Skeletal muscle tissue (tissue), 2 donors: ENCODE measurements around the gene TPCN1. TPM values are rescaled to one million over a fixed set of nuclear protein-coding genes. Genes with fewer than 3 reads are reported as not detected.

Experiments used
- small RNA-seq: library from RNA; depleted of rRNA; stranded (forward); fragments of <200 nt; gene quantifications from one replicate; pipeline ENCODE3, GENCODE V24; 2014
- total RNA-seq: library from RNA; depleted of rRNA; stranded (reverse); fragments of >200 nt; gene quantifications from one replicate; pipeline ENCODE4 v1.2.3, GENCODE V29; 2014

Gene TPCN1
- total RNA-seq, 1 donor from 2014 or later: 11.0 TPM

Small RNA genes lying within 50 kb of the gene (small RNA-seq; reads per million reads assigned to genes)
- gene MIR6762: 0.09 reads per million
- not detected for gene RF00019

Other genes with a start within 250 kb of the TPCN1 start
- gene OAS2, start 242.9 kb upstream of the TPCN1 start, total RNA-seq: 6.8 TPM
- gene DTX1, start 164.7 kb upstream of the TPCN1 start, total RNA-seq: 3.1 TPM
- gene RASAL1, start 85.7 kb upstream of the TPCN1 start, total RNA-seq: not detected
- not detected for gene CFAP73, start 71.7 kb upstream of the TPCN1 start, total RNA-seq
- 29.7 TPM for gene DDX54, start 36.0 kb upstream of the TPCN1 start, total RNA-seq
- gene RITA1, start 35.7 kb upstream of the TPCN1 start, total RNA-seq: 10.4 TPM
- gene SLC8B1, start 113.6 kb downstream of the TPCN1 start, total RNA-seq: 8.4 TPM
- gene PLBD2, start 137.1 kb downstream of the TPCN1 start, total RNA-seq: 4.2 TPM
- gene SDS, start 182.4 kb downstream of the TPCN1 start, total RNA-seq: not detected
- 0.52 TPM for gene SDSL, start 200.9 kb downstream of the TPCN1 start, total RNA-seq